Right lobe of liver (tissue), 4 donors: ENCODE data around the gene PPFIBP1.

Experiments used
- POLR2A ChIP-seq: fragments of 450-650 bp; IDR thresholded peaks from one replicate; pipeline ENCODE4 v1.6.1; 2017; ENCODE audit warnings: antibody characterized with exemption, mild to moderate bottlenecking
- TF ChIP-seq, protein P1 (sequence below), 4 donors: fragments of 200-600 bp in 3 of 4; fragments of 450-650 bp in 1 of 4; IDR thresholded peaks; one replicate each; pipeline versions ENCODE4 v1.5.1 to v1.8.0; 2016 to 2022; ENCODE audit warnings: antibody characterized with exemption in 4 of 4, mild to moderate bottlenecking in 2 of 4
- donor health status: DM: no; HTN: no; CAD: no.
- donor health status: DM: no; HTN: no; CAD: no.
- donor health status: DM: no; HTN: yes; CAD: no.

DNA sequence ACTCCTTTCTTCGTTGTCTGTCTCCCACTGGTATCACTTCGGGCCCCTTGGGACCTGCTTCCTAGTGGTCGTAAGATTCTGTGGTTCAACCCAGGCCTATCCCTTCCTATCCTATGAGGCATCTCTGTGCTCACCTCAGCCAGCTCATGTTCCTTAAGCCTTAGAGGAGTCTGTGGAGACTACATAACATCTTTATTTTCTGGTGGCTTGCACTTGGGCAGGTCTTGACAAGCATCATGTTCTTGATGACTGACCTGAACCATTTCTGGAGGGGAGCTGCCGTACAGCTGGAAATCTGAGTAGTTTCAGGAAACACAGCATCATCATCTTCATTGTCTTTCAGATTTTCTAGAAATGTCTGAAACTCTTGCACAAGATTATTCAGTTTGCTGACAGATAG is 69.3 kb downstream of the PPFIBP1 start:
- TF ChIP-seq, protein P1, sequence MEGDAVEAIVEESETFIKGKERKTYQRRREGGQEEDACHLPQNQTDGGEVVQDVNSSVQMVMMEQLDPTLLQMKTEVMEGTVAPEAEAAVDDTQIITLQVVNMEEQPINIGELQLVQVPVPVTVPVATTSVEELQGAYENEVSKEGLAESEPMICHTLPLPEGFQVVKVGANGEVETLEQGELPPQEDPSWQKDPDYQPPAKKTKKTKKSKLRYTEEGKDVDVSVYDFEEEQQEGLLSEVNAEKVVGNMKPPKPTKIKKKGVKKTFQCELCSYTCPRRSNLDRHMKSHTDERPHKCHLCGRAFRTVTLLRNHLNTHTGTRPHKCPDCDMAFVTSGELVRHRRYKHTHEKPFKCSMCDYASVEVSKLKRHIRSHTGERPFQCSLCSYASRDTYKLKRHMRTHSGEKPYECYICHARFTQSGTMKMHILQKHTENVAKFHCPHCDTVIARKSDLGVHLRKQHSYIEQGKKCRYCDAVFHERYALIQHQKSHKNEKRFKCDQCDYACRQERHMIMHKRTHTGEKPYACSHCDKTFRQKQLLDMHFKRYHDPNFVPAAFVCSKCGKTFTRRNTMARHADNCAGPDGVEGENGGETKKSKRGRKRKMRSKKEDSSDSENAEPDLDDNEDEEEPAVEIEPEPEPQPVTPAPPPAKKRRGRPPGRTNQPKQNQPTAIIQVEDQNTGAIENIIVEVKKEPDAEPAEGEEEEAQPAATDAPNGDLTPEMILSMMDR (IDR thresholded peaks at IDR 0.05): no peak
- TF ChIP-seq POLR2A: no peak
